Measurements from ENCODE around the gene PRDM2.

Gene PRDM2

DNA sequence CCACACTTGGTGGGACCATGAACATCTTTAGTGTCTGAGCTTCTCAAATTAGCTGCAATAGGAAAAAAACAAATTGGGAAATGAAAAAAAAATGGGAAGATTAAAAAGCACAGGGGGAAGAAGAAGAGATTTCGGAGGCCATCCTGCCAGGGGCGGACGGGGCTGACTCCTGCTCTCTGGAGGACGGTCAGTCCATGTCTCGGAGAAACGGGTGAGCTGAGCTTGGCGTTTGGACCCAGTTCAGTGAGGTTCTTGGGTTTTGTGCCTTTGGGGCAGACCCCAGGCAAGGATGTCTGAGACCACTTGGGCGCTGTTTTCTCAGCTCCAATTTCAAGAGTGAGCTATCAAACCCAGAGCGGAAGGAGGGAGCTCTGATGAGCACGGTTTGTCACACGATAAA is 123.9 kb downstream of the PRDM2 start:
- ATAC-seq (replicated peaks; ENCODE audit: extremely low read depth, poor library complexity, severe bottlenecking) (no peak), DNase-seq (ENCODE audit: low spot score in 2 of 2) (no peak)
- H3K36me3 Mint-ChIP-seq (ENCODE audit: insufficient read depth): peaks cover 1% of the 10 kb centered on the region
- H3K27me3 Mint-ChIP-seq: no peaks in the 10 kb centered on the region
- no peak overlapping the region for H3K4me3 Mint-ChIP-seq
- peaks cover 7% of the 10 kb centered on the region for H3K4me1 Mint-ChIP-seq
- H3K27ac Mint-ChIP-seq (ENCODE audit: low read depth): no peak overlapping the region
- H3K9me3 Mint-ChIP-seq: no peaks in the 10 kb centered on the region

- ATAC-seq (replicated peaks; ENCODE audit: extremely low read depth, poor library complexity, severe bottlenecking): no peak
- H3K4me3 Mint-ChIP-seq: no peak overlapping the region
- H3K27ac Mint-ChIP-seq (ENCODE audit: low read depth): no peak overlapping the region
- no peaks in the 10 kb centered on the region for H3K9me3 Mint-ChIP-seq
- peaks cover under 1% of the 10 kb centered on the region for H3K36me3 Mint-ChIP-seq (ENCODE audit: insufficient read depth)
- no peak for DNase-seq (ENCODE audit: low spot score in 2 of 2)
- no peaks in the 10 kb centered on the region for H3K27me3 Mint-ChIP-seq
- peaks cover 7% of the 10 kb centered on the region for H3K4me1 Mint-ChIP-seq
These were observed 124.6 kb downstream of the PRDM2 start for GRCh38 chr1:13824626-13825025.

DNA sequence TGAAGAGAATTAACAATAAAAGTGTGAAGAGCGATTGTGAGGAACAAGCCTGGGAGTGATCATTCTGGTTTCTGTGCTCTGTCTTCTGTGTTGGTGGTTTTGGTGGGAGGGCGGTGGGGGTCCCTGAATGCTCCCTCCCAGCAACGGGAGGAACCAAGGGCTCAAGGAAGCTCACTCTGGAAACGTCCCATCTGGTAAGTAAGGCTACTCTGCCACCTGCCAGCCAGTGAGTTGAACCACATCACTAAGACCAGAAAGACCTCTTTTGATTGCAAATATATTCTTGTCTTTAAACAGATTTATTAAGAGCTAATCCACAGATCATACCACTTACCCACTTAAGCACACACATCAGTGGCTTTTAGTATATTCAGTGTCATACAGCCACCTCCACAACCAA is 125.0 kb downstream of the PRDM2 start:
- no peak for DNase-seq (ENCODE audit: low spot score in 2 of 2)
- Mint-ChIP-seq H3K27me3 (no peaks in the 10 kb centered on the region), H3K27ac (ENCODE audit: low read depth) (no peak overlapping the region), H3K4me3 (no peak overlapping the region), H3K36me3 (ENCODE audit: insufficient read depth) (no peaks in the 10 kb centered on the region), H3K9me3 (no peaks in the 10 kb centered on the region), H3K4me1 (peaks cover 7% of the 10 kb centered on the region)
- ATAC-seq (replicated peaks; ENCODE audit: extremely low read depth, poor library complexity, severe bottlenecking): no peak

- DNase-seq (ENCODE audit: low spot score in 2 of 2) (no peak), ATAC-seq (replicated peaks; ENCODE audit: extremely low read depth, poor library complexity, severe bottlenecking) (no peak)
- no peak overlapping the region for H3K4me3 Mint-ChIP-seq
- peaks cover 7% of the 10 kb centered on the region for H3K4me1 Mint-ChIP-seq
- no peaks in the 10 kb centered on the region for H3K27me3 Mint-ChIP-seq
- H3K27ac Mint-ChIP-seq (ENCODE audit: low read depth): no peak overlapping the region
- H3K9me3 Mint-ChIP-seq: no peaks in the 10 kb centered on the region
- no peaks in the 10 kb centered on the region for H3K36me3 Mint-ChIP-seq (ENCODE audit: insufficient read depth)
These were observed 126.0 kb downstream of the PRDM2 start for GRCh38 chr1:13826009-13826408.

GRCh38 chr1:13826591-13826990 is 126.6 kb downstream of the PRDM2 start:
- no peak overlapping the region for H3K27ac Mint-ChIP-seq (ENCODE audit: low read depth)
- ATAC-seq (replicated peaks; ENCODE audit: extremely low read depth, poor library complexity, severe bottlenecking): no peak
- H3K4me3 Mint-ChIP-seq: no peak overlapping the region
- DNase-seq (ENCODE audit: low spot score in 2 of 2): no peak
- H3K36me3 Mint-ChIP-seq (ENCODE audit: insufficient read depth): peaks cover 2% of the 10 kb centered on the region
- peaks cover 7% of the 10 kb centered on the region for H3K4me1 Mint-ChIP-seq
- no peaks in the 10 kb centered on the region for H3K9me3 Mint-ChIP-seq
- H3K27me3 Mint-ChIP-seq: no peaks in the 10 kb centered on the region

DNA sequence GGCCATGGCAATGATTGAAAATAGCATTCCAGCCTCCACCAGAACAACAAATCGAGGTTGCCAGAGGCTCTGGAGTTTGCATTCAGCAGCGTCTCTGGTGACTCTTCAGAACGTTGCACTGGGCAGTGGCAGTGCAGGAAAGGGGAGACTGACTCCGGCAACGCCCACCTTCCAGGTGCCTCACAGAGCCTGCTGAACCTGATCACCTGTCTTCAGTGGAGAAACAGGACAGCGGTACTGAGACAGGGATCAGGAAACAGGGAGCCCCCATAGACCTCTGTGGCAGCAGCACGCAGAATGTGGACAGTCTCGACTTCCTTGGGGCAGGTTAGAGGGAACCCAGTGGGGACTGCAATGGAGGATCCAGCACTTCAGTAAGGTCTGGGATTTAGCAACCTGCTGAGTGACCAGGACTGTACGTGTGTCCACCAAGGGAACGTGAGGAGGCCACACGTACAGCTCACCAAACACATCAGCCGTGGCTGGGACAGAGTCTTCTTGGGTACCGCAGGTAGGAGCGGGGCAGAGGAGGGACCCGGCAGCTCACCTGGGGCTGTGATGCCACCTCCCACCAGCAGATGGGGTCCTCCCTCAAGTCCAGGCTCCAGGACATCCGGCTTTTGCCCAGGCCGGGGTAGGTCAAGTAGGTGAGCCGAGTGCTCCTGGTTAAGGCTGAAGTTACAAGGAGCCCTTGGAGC is 128.6 kb downstream of the PRDM2 start:
- Mint-ChIP-seq H3K4me3 (no peak overlapping the region), H3K27ac (ENCODE audit: low read depth) (no peak overlapping the region), H3K9me3 (no peaks in the 10 kb centered on the region), H3K36me3 (ENCODE audit: insufficient read depth) (peaks cover 2% of the 10 kb centered on the region), H3K4me1 (peaks cover 7% of the 10 kb centered on the region), H3K27me3 (no peaks in the 10 kb centered on the region)
- DNase-seq (ENCODE audit: low spot score in 2 of 2): no peak
- no peak for ATAC-seq (replicated peaks; ENCODE audit: extremely low read depth, poor library complexity, severe bottlenecking)

GRCh38 chr1:13829152-13829769 is 129.3 kb downstream of the PRDM2 start:
- DNase-seq (ENCODE audit: low spot score in 2 of 2): no peak
- no peak overlapping the region for H3K4me3 Mint-ChIP-seq
- H3K9me3 Mint-ChIP-seq: no peaks in the 10 kb centered on the region
- H3K4me1 Mint-ChIP-seq: peaks cover 7% of the 10 kb centered on the region
- no peak overlapping the region for H3K27ac Mint-ChIP-seq (ENCODE audit: low read depth)
- ATAC-seq (replicated peaks; ENCODE audit: extremely low read depth, poor library complexity, severe bottlenecking): no peak
- H3K27me3 Mint-ChIP-seq: no peaks in the 10 kb centered on the region
- H3K36me3 Mint-ChIP-seq (ENCODE audit: insufficient read depth): peaks cover 2% of the 10 kb centered on the region

- peaks cover 7% of the 10 kb centered on the region for H3K4me1 Mint-ChIP-seq
- ATAC-seq (replicated peaks; ENCODE audit: extremely low read depth, poor library complexity, severe bottlenecking): no peak
These were observed 130.2 kb downstream of the PRDM2 start for GRCh38 chr1:13830170-13830569.

DNA sequence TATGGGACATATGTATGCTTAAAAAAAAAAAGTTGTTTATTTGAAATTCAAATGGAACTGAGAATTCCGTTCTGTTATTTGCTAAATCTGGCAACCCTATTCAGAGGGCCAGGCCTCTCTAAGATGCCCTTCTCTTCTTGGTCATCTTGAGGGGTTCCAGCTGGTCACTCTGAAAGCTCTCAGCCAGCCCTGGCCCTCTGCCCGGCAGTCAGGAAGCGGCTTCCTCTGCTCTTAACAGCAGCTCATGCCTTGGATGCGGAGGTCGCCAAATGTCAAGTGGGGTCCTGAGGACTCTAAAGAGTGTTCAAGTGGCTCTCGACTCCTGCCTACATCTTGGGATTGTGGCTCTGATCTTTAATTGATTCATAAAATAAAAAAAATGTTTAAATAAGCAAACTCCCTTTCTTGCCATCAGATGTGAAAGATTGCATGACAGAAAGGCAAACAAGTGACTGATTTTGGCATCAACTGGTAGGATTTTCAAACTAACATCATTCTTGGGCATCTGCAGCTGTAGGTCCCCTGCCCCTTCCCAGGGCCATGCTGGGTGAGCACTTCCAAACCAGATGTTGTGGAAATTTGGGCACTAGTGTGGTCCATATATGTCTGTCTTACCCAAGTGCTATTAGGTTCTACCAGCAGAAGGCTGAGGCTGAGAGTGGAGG is 130.8 kb downstream of the PRDM2 start:
- no peaks in the 10 kb centered on the region for H3K9me3 Mint-ChIP-seq
- DNase-seq (ENCODE audit: low spot score in 2 of 2): no peak
- peaks cover 2% of the 10 kb centered on the region for H3K36me3 Mint-ChIP-seq (ENCODE audit: insufficient read depth)
- H3K27me3 Mint-ChIP-seq: peaks cover 7% of the 10 kb centered on the region
- no peak overlapping the region for H3K27ac Mint-ChIP-seq (ENCODE audit: low read depth)
- ATAC-seq (replicated peaks; ENCODE audit: extremely low read depth, poor library complexity, severe bottlenecking): no peak
- H3K4me3 Mint-ChIP-seq: no peak overlapping the region
- peaks cover 7% of the 10 kb centered on the region for H3K4me1 Mint-ChIP-seq

More at GRCh38 chr1:13830170-13830569, 130.2 kb downstream of the PRDM2 start:
- Mint-ChIP-seq H3K36me3 (ENCODE audit: insufficient read depth) (peaks cover 2% of the 10 kb centered on the region), H3K27me3 (peaks cover 2% of the 10 kb centered on the region), H3K9me3 (no peaks in the 10 kb centered on the region), H3K4me3 (no peak overlapping the region), H3K27ac (ENCODE audit: low read depth) (no peak overlapping the region)
- no peak for DNase-seq (ENCODE audit: low spot score in 2 of 2)

DNA sequence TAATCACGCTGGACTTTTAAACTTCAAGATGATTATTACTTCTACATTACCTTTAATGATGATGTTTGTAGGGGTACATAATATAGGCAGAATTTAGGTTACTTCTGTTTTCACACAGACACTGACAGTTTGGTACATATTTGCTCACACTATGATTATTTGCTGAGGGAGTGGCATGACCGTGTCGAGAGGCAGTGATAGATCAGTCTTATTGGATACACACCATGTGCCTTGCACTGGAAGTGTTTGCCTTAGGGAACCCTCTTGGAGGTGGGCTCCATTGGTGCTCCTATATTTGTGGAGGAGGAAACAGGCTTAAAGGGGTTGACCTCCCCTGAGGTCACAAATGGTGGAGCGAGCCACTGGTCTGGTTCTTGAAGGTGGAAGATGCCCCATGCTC is 132.1 kb downstream of the PRDM2 start:
- Mint-ChIP-seq H3K4me3 (no peak overlapping the region), H3K4me1 (peaks cover 7% of the 10 kb centered on the region)
- no peak for ATAC-seq (replicated peaks; ENCODE audit: extremely low read depth, poor library complexity, severe bottlenecking)

DNA sequence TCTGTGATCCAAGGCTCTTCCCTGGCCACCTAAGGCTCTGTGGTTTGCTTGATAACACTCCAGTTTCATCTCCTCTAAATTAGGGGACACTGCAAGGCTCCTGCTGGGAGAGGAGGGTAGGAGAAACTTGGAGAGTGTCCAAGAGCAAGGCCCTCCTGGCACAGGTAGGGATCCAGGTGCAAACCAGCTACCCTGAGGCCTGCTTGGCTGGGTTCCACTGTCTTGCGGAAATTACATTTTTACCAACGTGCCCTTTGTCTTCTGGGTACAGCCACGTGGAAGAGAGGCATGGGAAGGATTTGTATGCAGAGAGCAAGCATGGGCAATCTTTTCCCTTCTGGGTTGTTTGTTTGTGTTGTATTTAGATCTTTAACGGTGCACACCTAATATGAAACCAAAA is 132.5 kb downstream of the PRDM2 start:
- H3K4me1 Mint-ChIP-seq: peaks cover 7% of the 10 kb centered on the region
- peaks cover 3% of the 10 kb centered on the region for H3K36me3 Mint-ChIP-seq (ENCODE audit: insufficient read depth)
- H3K27ac Mint-ChIP-seq (ENCODE audit: low read depth): no peak overlapping the region
- no peak overlapping the region for H3K4me3 Mint-ChIP-seq
- no peak for DNase-seq (ENCODE audit: low spot score in 2 of 2)
- H3K27me3 Mint-ChIP-seq: peaks cover 18% of the 10 kb centered on the region
- no peak for ATAC-seq (replicated peaks; ENCODE audit: extremely low read depth, poor library complexity, severe bottlenecking)
- no peaks in the 10 kb centered on the region for H3K9me3 Mint-ChIP-seq

More for the DNA sequence above, 132.1 kb downstream of the PRDM2 start:
- Mint-ChIP-seq H3K27me3 (peaks cover 15% of the 10 kb centered on the region), H3K27ac (ENCODE audit: low read depth) (no peak overlapping the region), H3K9me3 (no peaks in the 10 kb centered on the region), H3K36me3 (ENCODE audit: insufficient read depth) (peaks cover 2% of the 10 kb centered on the region)
- DNase-seq (ENCODE audit: low spot score in 2 of 2): no peak

- Mint-ChIP-seq H3K27me3 (peaks cover 25% of the 10 kb centered on the region), H3K36me3 (ENCODE audit: insufficient read depth) (peaks cover 3% of the 10 kb centered on the region), H3K9me3 (no peaks in the 10 kb centered on the region), H3K4me3 (no peak overlapping the region), H3K27ac (ENCODE audit: low read depth) (no peak overlapping the region), H3K4me1 (no peaks in the 10 kb centered on the region)
- ATAC-seq (replicated peaks; ENCODE audit: extremely low read depth, poor library complexity, severe bottlenecking) (no peak), DNase-seq (ENCODE audit: low spot score in 2 of 2) (no peak)
These were observed 136.1 kb downstream of the PRDM2 start for GRCh38 chr1:13836136-13836535.

- ATAC-seq (replicated peaks; ENCODE audit: extremely low read depth, poor library complexity, severe bottlenecking) (no peak), DNase-seq (ENCODE audit: low spot score in 2 of 2) (no peak)
- Mint-ChIP-seq H3K9me3 (no peaks in the 10 kb centered on the region), H3K27me3 (peaks cover 29% of the 10 kb centered on the region), H3K36me3 (ENCODE audit: insufficient read depth) (peaks cover 1% of the 10 kb centered on the region), H3K27ac (ENCODE audit: low read depth) (no peak overlapping the region), H3K4me1 (no peaks in the 10 kb centered on the region), H3K4me3 (no peak overlapping the region)
These were observed 136.6 kb downstream of the PRDM2 start for GRCh38 chr1:13836631-13837030.
